ENCODE results near the gene RNF212B.

Gene RNF212B

GRCh38 chr14:23300687-23301223 is 63.0 kb downstream of the RNF212B start:
- ChIA-PET CTCF (interaction anchor here (0.5 to 1.3 kb wide), 8 partner anchors 8 to 293 kb away, joined by 3 to 7 read pairs (median 4); no protein-coding TSS in a partner anchor), POLR2A (ENCODE audit: low non-redundant PET) (interaction anchor here (0.5 to 1.0 kb wide), 2 partner anchors 14 to 15 kb away, joined by 3 read pairs; no protein-coding TSS in a partner anchor)
- no peak for DNase-seq (ENCODE audit: low spot score)
- TF ChIP-seq CTCF (conservative IDR thresholded peaks at IDR 0.05; ENCODE audit: low read depth), result no peak
- H3K27ac ChIP-seq, result peak overlapping the region; percentile 96

GRCh38 chr14:23301288-23301968 is 63.7 kb downstream of the RNF212B start:
- TF ChIP-seq CTCF (conservative IDR thresholded peaks at IDR 0.05; ENCODE audit: low read depth), result peak; percentile 93
- peak overlapping the region; percentile 96 for H3K27ac ChIP-seq
- CTCF ChIA-PET, result interaction anchor here (0.6 to 1.3 kb wide), 6 partner anchors 9 to 64 kb away, joined by 3 to 7 read pairs (median 4); no protein-coding TSS in a partner anchor
- POLR2A ChIA-PET (ENCODE audit: low non-redundant PET), result interaction anchor here (1.2 to 1.7 kb wide), 2 partner anchors 16 to 20 kb away, joined by 3 to 9 read pairs; partner anchors contain the start of genes HOMEZ and PABPN1
- peak; percentile 99 for DNase-seq (ENCODE audit: low spot score)

- TF ChIP-seq CTCF (conservative IDR thresholded peaks at IDR 0.05; ENCODE audit: low read depth), result no peak
- CTCF ChIA-PET, result interaction anchor here (1.2 to 1.5 kb wide), 2 partner anchors 19 to 31 kb away, joined by 3 read pairs; partner anchors contain the start of gene PABPN1
- POLR2A ChIA-PET (ENCODE audit: low non-redundant PET), result interaction anchor here (1.2 to 1.7 kb wide), 2 partner anchors 16 to 20 kb away, joined by 3 to 9 read pairs; partner anchors contain the start of genes HOMEZ and PABPN1
- DNase-seq (ENCODE audit: low spot score), result no peak
- peak overlapping the region; percentile 96 for H3K27ac ChIP-seq
Observed at GRCh38 chr14:23301969-23302289, 64.2 kb downstream of the RNF212B start.

- DNase-seq (ENCODE audit: low spot score), result peak; percentile 44
- ChIA-PET POLR2A (ENCODE audit: low non-redundant PET) (interaction anchor here (1.2 to 1.7 kb wide), 2 partner anchors 17 to 19 kb away, joined by 3 to 9 read pairs; partner anchors contain the start of genes HOMEZ and PABPN1), CTCF (interaction anchor here (0.5 to 1.5 kb wide), 2 partner anchors 18 to 180 kb away, joined by 3 to 4 read pairs; partner anchors contain the start of gene PABPN1)
- peak within 1 kb of the TSS; percentile 96 for H3K27ac ChIP-seq
- TF ChIP-seq CTCF (conservative IDR thresholded peaks at IDR 0.05; ENCODE audit: low read depth), result no peak
Observed at GRCh38 chr14:23302290-23303225, 64.8 kb downstream of the RNF212B start, which contains the start of gene PPP1R3E. TSS of gene PPP1R3E (minus strand) at chr14:23302859. CDS start at chr14:23302576, 283 bp downstream.

GRCh38 chr14:23306412-23307145 is 68.8 kb downstream of the RNF212B start, which contains the start of gene BCL2L2:
TSS of gene BCL2L2 (plus strand) at chr14:23306833. CDS start at chr14:23307768, 935 bp downstream.
- DNase-seq (ENCODE audit: low spot score), result peak; percentile 72
- TF ChIP-seq CTCF (conservative IDR thresholded peaks at IDR 0.05; ENCODE audit: low read depth), result no peak
- POLR2A ChIA-PET (ENCODE audit: low non-redundant PET), result interaction anchor here (0.6 to 1.6 kb wide), 5 partner anchors 15 to 235 kb away, joined by 3 to 12 read pairs (median 4); partner anchors contain the start of gene PABPN1
- peak within 1 kb of the TSS; percentile 85 for H3K27ac ChIP-seq
- CTCF ChIA-PET, result interaction anchor here (2.0 kb wide), 1 partner anchor 14 kb away, joined by 10 read pairs; the partner anchor contains the start of gene PABPN1

Measured in RWPE1 (cell line).